Caco-2 (cell line): Measurements from ENCODE around the gene PKD1. TPM values are rescaled to one million over a fixed set of nuclear protein-coding genes. Genes with fewer than 3 reads are reported as not detected.

Source experiments
- BruUV-seq: library from RNA; stranded (reverse); fragments of 400-500 nt; replicated peaks from 2 replicates; lab custom pipeline; 2021; lab: Mats Ljungman, UMichigan
- CTCF ChIA-PET: fragments of 300-600 bp; sonication (Branson Sonifier 250); formaldehyde crosslinking; loops from one replicate; lab custom pipeline; 2022; ENCODE audit warnings: antibody characterized with exemption; lab: Charles Lee
- POLR2A ChIA-PET: fragments of 300-600 bp; sonication (Branson Sonifier 250); formaldehyde crosslinking; loops from one replicate; lab custom pipeline; 2022; ENCODE audit warnings: antibody characterized with exemption; lab: Charles Lee
- DNase-seq, 2 experiments: peaks; one replicate each; pipeline versions ENCODE4 v3.0.0 to v3.0.0-alpha.2; 2020 to 2022
- H3K27me3 ChIP-seq: replicated peaks from 2 replicates; pipeline ENCODE4 v1.6.0; 2011; ENCODE audit warnings: low read length; ENCODE audit not compliant: control insufficient read depth, insufficient read depth
- H3K36me3 ChIP-seq: 2 replicates; pipeline ENCODE4 v1.5.1; 2011; ENCODE audit warnings: low read length; ENCODE audit not compliant: control insufficient read depth, insufficient read depth
- H3K4me1 ChIP-seq: fragments of 250-450 bp; sonication (Bioruptor Pico); 2 replicates; pipeline ENCODE4 v1.5.1; 2020; ENCODE audit warnings: mild to moderate bottlenecking
- H3K4me3 ChIP-seq: 2 replicates; pipeline ENCODE4 v1.5.1; 2011; ENCODE audit warnings: low read depth, mild to moderate bottlenecking, control low read depth, low read length
- H3K9me3 ChIP-seq: fragments of 250-450 bp; sonication (Bioruptor Pico); 2 replicates; pipeline ENCODE4 v1.5.1; 2020; ENCODE audit warnings: mild to moderate bottlenecking, moderate library complexity
- H3K27ac Mint-ChIP-seq: one replicate; pipeline ENCODE4 v1.8.0; 2022; ENCODE audit warnings: mixed read lengths; ENCODE audit not compliant: unreplicated experiment
- H3K27me3 Mint-ChIP-seq: one replicate; pipeline ENCODE4 v1.8.0; 2022; ENCODE audit warnings: mixed read lengths; ENCODE audit not compliant: insufficient read depth, unreplicated experiment
- H3K36me3 Mint-ChIP-seq: one replicate; pipeline ENCODE4 v1.8.0; 2022; ENCODE audit warnings: mild to moderate bottlenecking, mixed read lengths; ENCODE audit not compliant: insufficient read depth, unreplicated experiment
- H3K4me1 Mint-ChIP-seq: one replicate; pipeline ENCODE4 v1.8.0; 2022; ENCODE audit warnings: low read depth, mixed read lengths; ENCODE audit not compliant: unreplicated experiment
- H3K4me3 Mint-ChIP-seq: one replicate; pipeline ENCODE4 v1.8.0; 2022; ENCODE audit warnings: mild to moderate bottlenecking, moderate library complexity, mixed read lengths; ENCODE audit not compliant: unreplicated experiment
- H3K9me3 Mint-ChIP-seq: one replicate; pipeline ENCODE4 v1.8.0; 2022; ENCODE audit warnings: mixed read lengths; ENCODE audit not compliant: unreplicated experiment
- CTCF ChIP-seq, 2 experiments: fragments of 200-600 bp in 1 of 2; IDR thresholded peaks; 1 replicate in 1 of 2; 2 replicates in 1 of 2; pipeline versions ENCODE4 v1.5.1 to v1.8.0; 2011 to 2022; ENCODE audit warnings: antibody characterized with exemption in 1 of 2, control low read depth in 1 of 2, inconsistent platforms in 1 of 2, low read depth in 1 of 2, low read length in 1 of 2, mild to moderate bottlenecking in 1 of 2, moderate library complexity in 1 of 2; ENCODE audit not compliant: insufficient read depth in 1 of 2, severe bottlenecking in 1 of 2, unreplicated experiment in 1 of 2
- intact Hi-C: fragments of 100-400 bp; cut with micrococcal nuclease; formaldehyde crosslinking; loops from one replicate; pipeline ENCODE4 v1.10.0; 2022; ENCODE audit not compliant: unreplicated experiment
- total RNA-seq: library from RNA; stranded (reverse); gene quantifications from 2 replicates; pipeline ENCODE4 v1.2.3, GENCODE V29; 2022

Gene PKD1
- total RNA-seq, 1 experiment from 2014 or later: 70.5 TPM

GRCh38 chr16:2167068-2167638 lies 31.5 kb upstream of the PKD1 start:
- Mint-ChIP-seq H3K27ac (no peak overlapping the region), H3K27me3 (no peaks in the 10 kb centered on the region), H3K36me3 (peaks cover 39% of the 10 kb centered on the region), H3K9me3 (no peaks in the 10 kb centered on the region), H3K4me1 (no peaks in the 10 kb centered on the region), H3K4me3 (no peak overlapping the region)
- ChIA-PET CTCF (no interaction called here), POLR2A (interaction anchor here (1.0 kb wide), 1 partner anchor 12 kb away, joined by 4 read pairs; the partner anchor contains the start of gene TRAF7)
- intact Hi-C loops: no loop called here
- no peak for TF ChIP-seq CTCF (IDR thresholded peaks at IDR 0.05; ENCODE audit: insufficient read depth in 1 of 2, low read depth in 1 of 2, low read length in 1 of 2, severe bottlenecking in 1 of 2, unreplicated experiment in 1 of 2)
- Histone ChIP-seq H3K9me3 (no peaks in the 10 kb centered on the region), H3K36me3 (peaks cover 1% of the 10 kb centered on the region; the same call in 1 of the 2 replicates), H3K4me1 (no peaks in the 10 kb centered on the region), H3K4me3 (no peak overlapping the region), H3K27me3 (no peaks in the 10 kb centered on the region)
- no peak for DNase-seq
- BruUV-seq: no TSS peak

- no TSS peak for BruUV-seq
- POLR2A ChIA-PET: interaction anchor here (1.3 kb wide), 1 partner anchor 11 kb away, joined by 3 read pairs; the partner anchor contains the start of gene TRAF7
- H3K27me3 ChIP-seq: no peaks in the 10 kb centered on the region
- Mint-ChIP-seq H3K4me3 (no peak overlapping the region), H3K36me3 (peaks cover 44% of the 10 kb centered on the region), H3K27ac (no peak overlapping the region), H3K27me3 (no peaks in the 10 kb centered on the region), H3K9me3 (no peaks in the 10 kb centered on the region), H3K4me1 (no peaks in the 10 kb centered on the region)
- intact Hi-C loops: no loop called here
- peaks cover 1% of the 10 kb centered on the region; the same call in 1 of the 2 replicates for H3K36me3 ChIP-seq
- no peaks in the 10 kb centered on the region for H3K4me1 ChIP-seq
- DNase-seq: no peak
- CTCF ChIA-PET: no interaction called here
- no peaks in the 10 kb centered on the region for H3K9me3 ChIP-seq
- no peak for TF ChIP-seq CTCF (IDR thresholded peaks at IDR 0.05; ENCODE audit: insufficient read depth in 1 of 2, low read depth in 1 of 2, low read length in 1 of 2, severe bottlenecking in 1 of 2, unreplicated experiment in 1 of 2)
- H3K4me3 ChIP-seq: no peak overlapping the region
These were observed 30.8 kb upstream of the PKD1 start for GRCh38 chr16:2166263-2167067.

- no peak overlapping the region for H3K27ac Mint-ChIP-seq
- CTCF ChIA-PET: no interaction called here
These were observed 30.2 kb upstream of the PKD1 start for GRCh38 chr16:2165861-2166260.

More at GRCh38 chr16:2165861-2166260, 30.2 kb upstream of the PKD1 start:
- no peaks in the 10 kb centered on the region for H3K27me3 Mint-ChIP-seq
- intact Hi-C loops: no loop called here
- Histone ChIP-seq H3K9me3 (no peaks in the 10 kb centered on the region), H3K4me3 (no peak overlapping the region), H3K36me3 (peaks cover 1% of the 10 kb centered on the region; the same call in 1 of the 2 replicates), H3K27me3 (no peaks in the 10 kb centered on the region), H3K4me1 (no peaks in the 10 kb centered on the region)
- H3K4me3 Mint-ChIP-seq: no peak overlapping the region
- H3K36me3 Mint-ChIP-seq: peaks cover 40% of the 10 kb centered on the region
- no TSS peak for BruUV-seq
- H3K4me1 Mint-ChIP-seq: no peaks in the 10 kb centered on the region
- no peak for DNase-seq
- TF ChIP-seq CTCF (IDR thresholded peaks at IDR 0.05; ENCODE audit: insufficient read depth in 1 of 2, low read depth in 1 of 2, low read length in 1 of 2, severe bottlenecking in 1 of 2, unreplicated experiment in 1 of 2): no peak
- POLR2A ChIA-PET: interaction anchor here (1.3 kb wide), 1 partner anchor 10 kb away, joined by 3 read pairs; the partner anchor contains the start of gene TRAF7
- no peaks in the 10 kb centered on the region for H3K9me3 Mint-ChIP-seq
